Hepatocyte (in vitro differentiated cells): ENCODE measurements around the gene PADI3. TPM values are rescaled to one million over a fixed set of nuclear protein-coding genes. Genes with fewer than 3 reads are reported as not detected.

Experiments
- DNase-seq: peaks from one replicate; pipeline ENCODE4 v3.0.0-alpha.2; 2016; ENCODE audit warnings: low spot score
- H2AFZ ChIP-seq: fragments of 200-600 bp; sonication (generic); 2 replicates; pipeline ENCODE4 v1.6.0; 2016; ENCODE audit warnings: antibody characterized with exemption, mild to moderate bottlenecking
- H3K27ac ChIP-seq: fragments of 200-600 bp; sonication (generic); 2 replicates; pipeline ENCODE4 v1.5.1; 2016; ENCODE audit warnings: mild to moderate bottlenecking
- H3K27me3 ChIP-seq: fragments of 200-600 bp; sonication (generic); 2 replicates; pipeline ENCODE4 v1.6.1; 2016
- H3K36me3 ChIP-seq: fragments of 200-600 bp; sonication (generic); replicated peaks from 2 replicates; pipeline ENCODE4 v1.5.1; 2016; ENCODE audit warnings: low read depth; ENCODE audit not compliant: insufficient read depth
- H3K4me1 ChIP-seq: fragments of 200-600 bp; sonication (generic); 2 replicates; pipeline ENCODE4 v1.5.1; 2016; ENCODE audit warnings: mild to moderate bottlenecking, moderate library complexity; ENCODE audit not compliant: insufficient read depth
- H3K4me2 ChIP-seq: fragments of 200-600 bp; sonication (generic); 2 replicates; pipeline ENCODE4 v1.6.0; 2016
- H3K4me3 ChIP-seq: fragments of 200-600 bp; sonication (generic); 2 replicates; pipeline ENCODE4 v1.5.1; 2016; ENCODE audit warnings: mild to moderate bottlenecking
- H3K79me2 ChIP-seq: fragments of 200-600 bp; sonication (generic); 2 replicates; pipeline ENCODE4 v1.6.0; 2017; ENCODE audit warnings: mild to moderate bottlenecking
- H3K9me2 ChIP-seq: fragments of 200-600 bp; sonication (generic); replicated peaks from 2 replicates; pipeline ENCODE4 v1.6.0; 2017; ENCODE audit warnings: mild to moderate bottlenecking; ENCODE audit not compliant: insufficient read depth
- H3K9me3 ChIP-seq: fragments of 200-600 bp; sonication (generic); 2 replicates; pipeline ENCODE4 v1.5.1; 2016; ENCODE audit warnings: low read depth, mild to moderate bottlenecking
- H4K20me1 ChIP-seq: fragments of 200-600 bp; sonication (generic); 2 replicates; pipeline ENCODE4 v1.6.0; 2016; ENCODE audit warnings: mild to moderate bottlenecking; ENCODE audit not compliant: insufficient read depth, poor library complexity, severe bottlenecking
- EZH2 ChIP-seq: fragments of 200-600 bp; sonication (generic); IDR thresholded peaks from 2 replicates; pipeline ENCODE4 v1.6.1; 2016; ENCODE audit warnings: antibody characterized with exemption, mild to moderate bottlenecking, borderline replicate concordance
- EZH2phosphoT487 ChIP-seq: fragments of 200-600 bp; sonication (generic); IDR thresholded peaks from one replicate; pipeline ENCODE4 v1.6.1; 2018; ENCODE audit warnings: antibody characterized with exemption, mild to moderate bottlenecking, low read depth, moderate library complexity; ENCODE audit not compliant: unreplicated experiment, severe bottlenecking
- WGBS: methylation state at CpG from one replicate; pipeline ENCODE4 v1.1.6; 2016; ENCODE audit warnings: low lambda C conversion rate; ENCODE audit errors: missing lambda C conversion rate; 5-methylcytosine and 5-hydroxymethylcytosine counted together
- polyA plus RNA-seq: library from polyadenylated mRNA; unstranded; fragments of >200 nt; fragmentation: Nextera tagmentation; extraction: Ambion mirVana; gene quantifications from 2 replicates; pipeline ENCODE4 v1.2.1, GENCODE V29; 2016
- total RNA-seq: library from RNA; depleted of rRNA; stranded (reverse); fragments of >200 nt; gene quantifications from 2 replicates; pipeline ENCODE4 v1.2.3, GENCODE V29; 2014
- TF ChIP-seq, protein P1 (sequence below): fragments of 200-600 bp; sonication (generic); IDR thresholded peaks from 2 replicates; pipeline ENCODE4 v1.5.1; 2016; ENCODE audit warnings: antibody characterized with exemption, mild to moderate bottlenecking; ENCODE audit not compliant: poor library complexity

The PADI3 gene
- total and polyA plus RNA-seq, 2 experiments from 2014 or later = not detected

DNA sequence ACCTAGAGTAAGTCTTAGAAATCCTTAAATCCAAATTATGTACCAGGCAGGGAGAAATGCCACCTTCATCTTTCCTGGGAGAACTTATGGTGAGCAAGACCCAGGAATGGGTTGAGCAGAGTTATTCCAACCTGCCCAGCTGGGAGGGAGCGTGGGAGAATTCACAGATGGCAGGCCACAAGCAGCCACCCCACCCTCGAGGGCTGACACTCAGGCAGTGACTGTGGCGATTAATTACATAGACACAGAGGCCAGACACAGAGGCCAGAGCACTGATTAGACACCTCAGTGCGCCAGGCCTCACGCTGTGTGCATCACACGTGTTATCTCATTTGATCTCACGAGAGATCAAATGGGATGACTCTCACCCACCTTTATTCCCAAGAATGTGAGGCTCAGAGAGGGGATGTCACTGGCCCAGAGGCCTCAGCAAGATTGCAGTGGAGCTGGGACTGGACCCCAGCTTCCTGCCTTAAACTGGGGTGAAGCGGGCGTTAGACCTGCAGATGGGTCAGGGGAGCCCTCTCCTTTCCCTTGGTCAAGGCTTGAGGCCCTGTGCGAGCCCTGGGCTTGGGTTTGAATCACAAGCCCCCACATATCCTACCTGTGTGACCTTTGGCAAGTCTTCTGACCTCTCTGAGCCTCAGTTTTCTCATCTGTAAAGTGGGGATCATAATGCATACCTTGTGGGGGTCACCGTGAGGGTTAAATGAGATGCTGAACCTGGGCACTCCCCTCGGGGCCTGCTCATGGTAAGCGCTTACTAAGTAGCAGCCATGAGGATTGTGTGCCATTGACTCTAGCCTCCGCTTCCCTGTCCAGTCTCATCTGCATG lies 30.3 kb downstream of the PADI3 start:
- H3K36me3 ChIP-seq = no peaks in the 10 kb centered on the region
- no peak for TF ChIP-seq EZH2phosphoT487
- no peak for TF ChIP-seq EZH2
- TF ChIP-seq, protein P1, sequence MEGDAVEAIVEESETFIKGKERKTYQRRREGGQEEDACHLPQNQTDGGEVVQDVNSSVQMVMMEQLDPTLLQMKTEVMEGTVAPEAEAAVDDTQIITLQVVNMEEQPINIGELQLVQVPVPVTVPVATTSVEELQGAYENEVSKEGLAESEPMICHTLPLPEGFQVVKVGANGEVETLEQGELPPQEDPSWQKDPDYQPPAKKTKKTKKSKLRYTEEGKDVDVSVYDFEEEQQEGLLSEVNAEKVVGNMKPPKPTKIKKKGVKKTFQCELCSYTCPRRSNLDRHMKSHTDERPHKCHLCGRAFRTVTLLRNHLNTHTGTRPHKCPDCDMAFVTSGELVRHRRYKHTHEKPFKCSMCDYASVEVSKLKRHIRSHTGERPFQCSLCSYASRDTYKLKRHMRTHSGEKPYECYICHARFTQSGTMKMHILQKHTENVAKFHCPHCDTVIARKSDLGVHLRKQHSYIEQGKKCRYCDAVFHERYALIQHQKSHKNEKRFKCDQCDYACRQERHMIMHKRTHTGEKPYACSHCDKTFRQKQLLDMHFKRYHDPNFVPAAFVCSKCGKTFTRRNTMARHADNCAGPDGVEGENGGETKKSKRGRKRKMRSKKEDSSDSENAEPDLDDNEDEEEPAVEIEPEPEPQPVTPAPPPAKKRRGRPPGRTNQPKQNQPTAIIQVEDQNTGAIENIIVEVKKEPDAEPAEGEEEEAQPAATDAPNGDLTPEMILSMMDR = no peak
- H3K4me1 ChIP-seq = no peaks in the 10 kb centered on the region
- 89% methylated on average over 14 of the region's 14 CpGs for WGBS
- no peak overlapping the region for H3K4me2 ChIP-seq
- H3K4me3 ChIP-seq = no peak overlapping the region
- DNase-seq = no peak
- H3K27me3 ChIP-seq = peaks cover 2% of the 10 kb centered on the region
- H3K27ac ChIP-seq = no peak overlapping the region
- H2AFZ ChIP-seq = no peak overlapping the region
- H4K20me1 ChIP-seq = no peaks in the 10 kb centered on the region
- no peaks in the 10 kb centered on the region for H3K79me2 ChIP-seq
- H3K9me3 ChIP-seq = no peaks in the 10 kb centered on the region
- no peaks in the 10 kb centered on the region for H3K9me2 ChIP-seq

DNA sequence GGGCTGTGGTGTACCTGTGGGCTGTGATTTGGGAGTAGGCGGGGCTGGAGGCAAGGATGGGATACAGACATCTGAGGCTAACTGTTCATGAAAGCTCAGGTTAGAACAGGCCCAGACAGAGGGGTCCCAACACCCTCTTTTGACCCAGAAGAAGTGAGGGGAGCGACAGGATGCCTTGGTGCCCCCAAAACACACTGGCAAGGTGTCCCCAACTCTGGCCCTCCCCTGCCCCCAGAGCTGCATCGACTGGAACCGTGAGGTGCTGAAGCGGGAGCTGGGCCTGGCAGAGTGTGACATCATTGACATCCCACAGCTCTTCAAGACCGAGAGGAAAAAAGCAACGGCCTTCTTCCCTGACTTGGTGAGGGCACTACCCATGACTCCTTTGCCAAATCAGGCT lies 31.5 kb downstream of the PADI3 start:
- Histone ChIP-seq H2AFZ (no peak overlapping the region), H3K9me3 (no peaks in the 10 kb centered on the region), H3K9me2 (no peaks in the 10 kb centered on the region), H4K20me1 (no peaks in the 10 kb centered on the region), H3K79me2 (no peaks in the 10 kb centered on the region), H3K27me3 (peaks cover 3% of the 10 kb centered on the region), H3K4me1 (no peaks in the 10 kb centered on the region), H3K4me2 (no peak overlapping the region), H3K4me3 (no peak overlapping the region), H3K27ac (no peak overlapping the region), H3K36me3 (no peaks in the 10 kb centered on the region)
- no peak for DNase-seq
- TF ChIP-seq EZH2phosphoT487 (no peak), EZH2 (no peak)
- TF ChIP-seq, protein P1 = no peak
- WGBS = 85% methylated on average over 7 of the region's 7 CpGs

DNA sequence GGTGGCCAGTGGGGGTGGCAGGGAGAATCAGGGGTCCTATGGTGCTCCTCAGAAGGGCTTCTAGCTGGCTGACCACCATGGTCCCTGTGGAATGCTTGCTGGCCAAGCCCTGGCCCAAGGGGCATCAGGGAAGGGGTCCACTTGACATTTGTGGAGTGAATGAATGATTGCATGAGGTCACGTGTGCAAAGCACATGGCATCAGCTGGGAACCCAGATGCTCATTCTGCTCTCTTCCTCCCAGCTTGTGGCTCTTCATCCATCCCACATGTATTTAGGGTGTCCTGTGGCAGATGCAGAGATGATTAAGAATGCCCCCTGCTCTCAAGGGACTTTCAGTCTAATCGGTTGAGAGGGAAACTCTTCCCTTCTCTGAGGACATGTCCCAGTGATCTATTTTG lies 32.0 kb downstream of the PADI3 start:
- TF ChIP-seq EZH2 (no peak), EZH2phosphoT487 (no peak)
- TF ChIP-seq, protein P1 = no peak
- Histone ChIP-seq H3K4me2 (no peak overlapping the region), H3K79me2 (no peaks in the 10 kb centered on the region), H2AFZ (no peak overlapping the region), H3K9me3 (no peaks in the 10 kb centered on the region), H3K4me1 (no peaks in the 10 kb centered on the region), H3K4me3 (no peak overlapping the region), H3K27ac (no peak overlapping the region), H4K20me1 (no peaks in the 10 kb centered on the region), H3K9me2 (no peaks in the 10 kb centered on the region), H3K27me3 (peaks cover 3% of the 10 kb centered on the region), H3K36me3 (no peaks in the 10 kb centered on the region)
- DNase-seq = no peak
- WGBS = 85% methylated on average over 2 of the region's 2 CpGs
